Stimulated activated CD4-positive, alpha-beta T cell treated with anti-CD3 and anti-CD28 coated beads, Interleukin-2, amount 100 ng/mL, for 48 hours (primary cell): Measurements from ENCODE around the gene OR10H4.
"Not testable (repeated sequence)": the region's sequence is repeated elsewhere in the genome, so short reads cannot be mapped to it uniquely, and the experiment has no call there.

Experiments used
- DNase-seq, 2 donors: peaks; one replicate each; pipeline ENCODE4 v3.0.0-alpha.2; 2020

OR10H4 gene, protein sequence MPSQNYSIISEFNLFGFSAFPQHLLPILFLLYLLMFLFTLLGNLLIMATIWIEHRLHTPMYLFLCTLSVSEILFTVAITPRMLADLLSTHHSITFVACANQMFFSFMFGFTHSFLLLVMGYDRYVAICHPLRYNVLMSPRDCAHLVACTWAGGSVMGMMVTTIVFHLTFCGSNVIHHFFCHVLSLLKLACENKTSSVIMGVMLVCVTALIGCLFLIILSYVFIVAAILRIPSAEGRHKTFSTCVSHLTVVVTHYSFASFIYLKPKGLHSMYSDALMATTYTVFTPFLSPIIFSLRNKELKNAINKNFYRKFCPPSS

DNA sequence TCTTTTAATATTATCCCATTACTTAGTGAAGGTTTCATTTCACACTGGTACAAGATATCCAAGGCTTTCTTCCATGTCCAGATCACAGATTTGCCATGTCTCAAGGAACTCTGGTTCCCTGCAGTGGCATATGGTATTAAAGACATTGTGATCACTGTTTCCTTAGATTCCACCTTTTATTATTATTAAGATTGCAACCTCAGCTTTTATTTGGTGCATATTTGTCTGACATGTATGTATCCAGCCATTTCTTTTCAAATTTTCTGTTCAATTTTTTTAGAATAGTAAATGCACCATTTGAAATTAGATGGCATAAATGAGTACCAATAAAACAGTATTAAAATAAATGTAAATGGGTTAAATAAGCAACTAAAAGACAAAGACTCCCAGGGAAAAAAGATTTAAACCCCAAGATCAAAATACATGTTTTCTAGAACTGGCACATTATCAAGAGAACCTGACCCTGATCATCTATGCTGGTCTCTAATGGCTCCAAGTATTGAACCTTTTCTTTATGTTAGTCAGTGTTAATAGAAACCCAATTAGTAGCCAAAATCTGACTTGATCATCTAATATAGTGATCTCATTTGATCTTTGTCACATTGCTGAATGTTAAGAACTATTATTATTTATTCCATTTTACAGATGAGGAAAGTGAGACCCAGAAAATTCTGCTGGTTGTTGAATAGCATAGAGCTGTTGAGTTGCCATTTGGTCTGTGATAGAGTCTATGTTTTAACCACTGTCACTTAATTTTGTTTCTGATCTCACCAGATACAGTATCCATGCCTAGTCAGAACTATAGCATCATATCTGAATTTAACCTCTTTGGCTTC is at the start of gene OR10H4:
Gene OR10H4, plus strand, starts transcription at position 786 of the 836 bp plus-strand sequence. Its CDS starts 0 bp downstream, at position 786.
- DNase-seq: no peak

DNA sequence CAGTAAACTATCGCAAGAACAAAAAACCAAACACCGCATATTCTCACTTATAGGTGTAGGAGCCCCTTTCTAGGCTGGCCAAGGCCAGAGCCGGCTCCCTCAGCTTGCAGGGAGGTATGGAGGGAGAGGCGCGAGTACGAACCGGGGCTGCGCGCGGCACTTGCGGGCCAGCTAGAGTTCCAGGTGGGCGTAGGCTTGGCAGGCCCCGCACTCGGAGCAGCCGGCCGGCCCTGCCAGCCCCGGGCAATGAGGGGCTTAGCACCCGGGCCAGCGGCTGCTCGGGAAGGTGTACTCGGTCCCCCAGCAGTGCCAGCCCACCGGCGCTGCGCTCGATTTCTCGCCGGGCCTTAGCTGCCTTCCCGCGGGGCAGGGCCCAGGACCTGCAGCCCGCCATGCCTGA is 49.2 kb upstream of the OR10H4 start:
- not testable (repeated sequence) for DNase-seq

DNA sequence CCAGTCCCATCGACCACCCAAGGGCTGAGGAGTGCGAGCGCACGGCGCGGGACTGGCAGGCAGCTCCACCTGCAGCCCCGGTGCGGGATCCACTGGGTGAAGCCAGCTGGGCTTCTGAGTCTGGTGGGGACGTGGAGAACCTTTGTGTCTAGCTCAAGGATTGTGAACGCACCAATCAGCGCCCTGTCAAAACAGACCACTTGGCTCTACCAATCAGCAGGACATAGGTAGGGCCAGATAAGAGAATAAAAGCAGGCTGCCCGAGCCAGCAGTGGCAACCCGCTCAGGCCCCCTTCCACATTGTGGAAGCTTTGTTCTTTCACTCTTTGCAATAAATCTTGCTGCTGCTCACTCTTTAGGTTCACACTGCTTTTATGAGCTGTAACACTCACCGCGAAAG is 48.8 kb upstream of the OR10H4 start:
- not testable (repeated sequence) for DNase-seq

DNA sequence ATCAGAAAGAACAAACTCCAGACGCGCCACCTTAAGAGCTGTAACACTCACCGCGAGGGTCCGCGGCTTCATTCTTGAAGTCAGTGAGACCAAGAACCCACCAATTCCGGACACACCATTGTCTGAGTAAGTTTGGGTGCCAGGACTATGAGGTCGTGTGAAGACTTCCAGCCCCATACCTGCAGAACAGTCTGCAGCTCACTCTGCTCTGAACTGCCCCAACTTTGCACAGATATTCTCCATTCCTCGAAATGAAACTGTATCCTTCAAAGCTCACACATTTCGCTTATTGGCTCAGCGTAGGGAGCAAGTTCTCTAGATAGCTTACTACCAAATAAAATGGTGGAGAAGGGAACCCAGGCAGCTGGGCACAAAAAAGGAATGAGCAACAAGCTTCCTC is 48.3 kb upstream of the OR10H4 start:
- no peak for DNase-seq

DNA sequence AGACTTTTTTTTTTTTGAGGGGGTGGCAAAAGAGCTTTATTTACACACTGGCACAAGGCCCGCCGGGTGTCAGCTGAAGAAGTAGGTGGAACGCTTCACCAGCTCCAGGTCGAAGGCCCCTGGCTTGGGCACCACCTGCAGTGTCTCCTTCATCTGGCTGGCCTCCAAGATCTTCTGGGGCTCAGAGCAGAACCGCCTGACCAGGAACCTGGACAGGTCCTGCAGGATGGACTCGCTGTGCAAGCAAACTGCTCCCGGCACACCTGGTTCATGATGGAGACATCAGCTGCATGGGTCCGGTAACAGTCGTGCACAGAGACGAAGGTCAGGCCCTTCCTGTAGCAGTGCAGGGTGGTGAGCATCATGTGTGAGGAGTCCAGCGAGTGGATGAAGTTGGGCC is 46.6 kb upstream of the OR10H4 start:
- DNase-seq: no peak

DNA sequence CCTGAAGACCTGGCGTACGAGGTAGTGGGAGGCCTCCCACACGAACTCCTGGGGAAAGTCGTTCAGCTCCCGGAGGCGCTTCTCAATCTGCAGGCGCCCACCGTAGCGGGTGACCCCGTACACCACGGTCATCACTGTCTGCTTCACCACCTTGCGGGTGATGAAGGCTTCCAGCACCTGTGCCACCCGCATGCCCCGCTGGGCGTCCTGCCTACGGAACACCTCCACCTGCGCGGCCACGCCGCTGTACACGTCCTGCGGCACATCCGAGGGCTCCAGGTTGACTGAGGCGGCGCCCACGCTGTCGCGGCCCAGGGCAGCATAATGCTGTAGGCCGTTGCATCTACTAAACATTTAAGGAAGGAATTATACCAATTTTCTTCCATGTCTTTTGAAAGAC is 45.9 kb upstream of the OR10H4 start:
- DNase-seq: not testable (repeated sequence)

DNA sequence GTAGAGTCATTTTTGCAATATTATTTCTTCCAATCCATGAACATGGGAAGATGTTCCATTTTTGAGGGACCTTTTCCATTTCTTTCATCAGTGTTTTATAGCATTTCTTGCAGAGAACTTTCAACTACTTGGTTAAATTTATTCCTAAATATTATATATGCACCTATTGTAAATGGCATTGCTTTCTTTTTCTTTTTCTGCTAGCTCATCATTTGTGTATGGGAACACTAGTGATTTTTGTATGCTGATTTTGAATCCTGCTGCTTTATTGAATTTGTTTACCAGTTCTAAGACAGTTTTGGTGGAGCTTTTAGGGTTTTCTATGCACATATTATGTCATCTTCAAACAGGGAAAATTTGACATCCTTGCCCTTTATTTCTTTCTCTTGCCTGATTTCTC is 43.8 kb upstream of the OR10H4 start:
- DNase-seq: no peak

DNA sequence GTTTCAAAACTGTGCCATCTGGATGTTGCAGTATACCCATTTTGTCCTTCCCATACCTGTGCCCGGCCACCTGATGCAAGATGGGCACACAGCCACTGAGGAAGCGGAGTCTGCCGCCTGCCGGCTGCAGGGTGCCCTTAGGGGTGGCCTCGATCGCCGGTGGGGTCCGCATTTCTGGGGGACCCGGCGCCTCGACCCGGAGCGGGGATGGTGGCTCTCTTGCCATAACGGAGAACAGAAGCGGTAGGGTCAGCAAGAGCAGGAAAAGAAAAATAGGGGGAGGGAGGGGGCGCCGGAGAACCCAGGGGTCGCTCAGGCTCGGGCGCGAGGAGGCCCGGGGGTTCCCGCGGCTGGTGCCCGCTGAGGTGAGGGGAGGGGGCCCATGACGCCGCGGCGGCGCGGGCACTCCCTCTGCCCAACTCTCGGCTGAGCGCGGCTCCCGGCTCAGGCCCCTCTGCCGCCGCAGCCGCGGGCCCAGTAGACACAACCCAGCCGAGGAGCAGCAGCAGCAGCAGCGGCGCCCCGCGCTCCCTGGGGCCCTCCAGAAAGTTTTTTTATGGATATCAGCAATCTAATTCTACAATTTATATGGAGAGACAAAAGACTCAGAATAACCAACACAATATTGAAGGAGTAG is 37.1 kb upstream of the OR10H4 start:
- DNase-seq: no peak

DNA sequence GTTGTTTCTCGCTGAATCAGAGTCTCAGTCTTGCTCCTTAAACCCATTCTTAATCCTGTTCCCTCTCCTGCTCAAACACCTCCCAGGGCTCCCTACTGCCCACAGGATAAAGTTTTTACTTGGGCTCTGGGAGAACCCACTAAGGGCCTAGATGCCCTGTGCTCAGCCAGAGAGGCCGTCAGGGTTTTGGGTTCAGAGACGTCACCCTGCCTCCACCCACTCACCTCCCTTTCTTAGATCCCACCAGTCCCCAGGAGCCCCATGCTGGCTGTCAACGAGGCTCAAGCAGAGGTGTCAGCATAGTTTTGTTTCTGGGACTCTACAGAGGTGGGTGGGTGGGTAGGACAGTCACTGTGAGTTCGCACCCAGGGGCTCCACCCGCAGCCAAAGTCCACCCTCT is 35.4 kb upstream of the OR10H4 start:
- DNase-seq: no peak

DNA sequence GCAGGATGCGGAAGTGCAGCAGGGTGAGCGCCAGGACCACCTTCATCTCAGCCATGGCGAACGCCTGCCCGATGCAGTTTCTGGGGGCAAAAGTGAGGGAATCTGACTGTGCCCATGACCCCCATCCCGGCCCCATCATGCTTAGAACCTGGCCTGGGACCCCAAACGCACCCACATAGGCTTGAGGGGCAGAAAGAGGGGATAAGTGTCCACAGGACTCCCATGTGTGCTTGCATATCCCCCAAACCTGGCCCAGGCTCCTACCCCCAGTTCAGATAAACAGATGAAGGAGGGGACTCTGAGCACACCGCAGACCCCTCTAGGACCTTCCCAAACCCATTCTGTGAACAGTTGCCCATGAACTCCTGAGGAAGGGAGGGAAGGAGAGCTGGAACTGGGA is 35.0 kb upstream of the OR10H4 start:
- no peak for DNase-seq

DNA sequence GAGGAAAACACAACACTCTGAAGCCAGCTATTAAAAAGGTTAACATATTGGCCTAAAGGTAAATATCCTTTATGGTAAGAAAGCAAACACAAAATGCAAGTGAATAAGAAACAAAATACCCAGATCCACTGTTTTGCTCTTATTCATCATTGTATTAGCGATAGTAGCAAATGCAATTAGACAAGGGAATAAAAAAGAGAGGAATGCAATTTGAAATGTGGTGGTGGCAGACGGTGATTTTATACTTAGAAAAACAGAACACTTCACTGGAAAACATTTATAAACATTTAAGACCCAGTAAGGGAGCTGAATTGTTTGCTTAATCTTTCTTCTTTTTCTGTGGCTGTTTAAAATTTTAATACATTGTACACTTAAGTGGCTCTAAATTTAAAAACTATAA is 33.7 kb upstream of the OR10H4 start:
- no peak for DNase-seq

DNA sequence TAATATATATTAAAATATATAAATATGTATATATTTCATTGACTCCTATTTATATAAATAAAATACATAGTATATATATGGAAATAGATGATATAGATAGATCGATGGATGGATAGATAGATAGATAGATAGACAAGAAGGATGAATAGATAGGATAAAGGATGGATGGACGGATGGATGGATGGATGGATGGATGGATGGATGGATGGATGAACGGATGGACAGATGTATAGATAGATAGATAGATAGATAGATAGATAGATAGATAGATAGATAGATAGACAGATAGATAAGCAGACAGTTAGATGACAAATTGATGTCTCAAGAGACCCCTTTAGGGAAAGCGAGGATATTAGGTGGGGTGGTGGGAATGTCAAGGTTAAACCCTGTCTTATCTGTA is 29.6 kb upstream of the OR10H4 start:
- DNase-seq: no peak

DNA sequence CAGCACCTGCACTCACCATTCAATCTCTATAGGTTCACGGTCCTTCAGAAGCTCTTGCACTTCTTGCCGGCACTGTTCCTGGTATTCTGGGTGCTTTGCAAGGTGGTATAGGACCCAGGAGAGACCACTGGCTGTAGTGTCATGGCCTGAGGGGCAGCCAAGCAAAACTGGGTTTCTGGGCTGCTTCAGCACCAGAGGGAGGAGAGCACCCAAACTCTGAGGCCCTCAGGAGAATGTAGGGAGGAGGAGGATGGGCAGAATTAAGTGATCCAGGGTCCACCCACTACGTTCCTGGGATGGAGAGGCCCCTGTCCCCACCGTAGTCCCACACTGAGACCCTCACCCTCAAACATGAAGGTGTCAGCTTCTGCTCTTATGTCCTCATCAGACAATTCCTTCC is 26.8 kb upstream of the OR10H4 start:
- no peak for DNase-seq

DNA sequence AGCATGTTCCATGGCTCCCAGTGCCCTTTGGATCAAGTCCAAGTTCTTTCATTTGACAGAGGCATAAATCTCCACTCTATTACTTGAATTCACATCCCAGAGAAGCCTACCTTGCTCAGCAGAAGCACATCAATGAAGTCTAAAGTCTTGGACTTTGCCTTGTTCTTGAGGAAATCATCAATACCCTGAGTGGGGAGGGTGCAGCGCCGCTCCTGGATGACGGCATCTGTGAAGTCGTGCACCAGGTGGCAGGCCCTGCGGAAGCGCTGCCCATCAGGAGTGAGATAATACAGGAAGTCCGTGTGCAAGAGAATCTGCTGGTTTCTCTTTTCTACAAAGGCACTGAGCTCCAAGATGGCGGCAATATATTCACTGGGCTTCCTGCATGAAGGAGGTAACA is 25.1 kb upstream of the OR10H4 start:
- DNase-seq: no peak

DNA sequence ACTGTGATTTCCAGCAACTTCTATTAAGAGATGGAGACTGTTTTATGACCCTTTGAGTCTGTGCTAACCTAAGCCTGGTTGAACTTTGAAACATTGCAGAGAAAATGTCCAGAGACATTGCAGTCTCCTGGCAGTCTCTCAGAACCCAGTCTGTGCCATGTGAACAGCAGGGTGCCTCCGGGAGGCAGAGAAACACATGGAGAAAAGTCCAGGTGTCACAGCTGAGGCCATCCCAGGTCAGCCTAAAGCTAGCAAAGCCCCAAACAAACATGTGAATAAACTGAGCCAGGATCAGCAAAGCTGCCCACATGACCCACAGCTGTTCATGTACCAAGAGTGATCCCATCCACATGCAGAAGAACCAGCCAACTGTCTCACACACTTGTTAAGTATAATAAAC is 22.3 kb upstream of the OR10H4 start:
- no peak for DNase-seq

DNA sequence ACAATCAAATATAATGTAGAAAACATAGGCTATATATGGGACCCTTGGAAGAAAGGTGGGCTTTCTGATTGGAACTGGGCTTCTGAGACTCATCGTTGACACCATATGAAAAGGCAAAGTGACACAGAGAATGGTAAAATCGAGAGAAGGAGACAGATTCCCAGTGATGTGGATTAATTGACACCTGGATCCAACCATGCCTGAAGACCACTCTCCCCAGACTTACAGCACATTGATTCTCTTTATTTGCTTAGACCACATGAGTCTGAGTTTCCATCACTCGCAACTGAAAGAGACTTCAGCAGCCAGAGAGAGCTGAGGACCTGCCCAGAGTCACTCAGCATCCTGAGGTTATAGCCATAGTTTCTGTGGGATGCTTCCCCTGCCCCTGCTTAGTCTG is 20.5 kb upstream of the OR10H4 start:
- no peak for DNase-seq

DNA sequence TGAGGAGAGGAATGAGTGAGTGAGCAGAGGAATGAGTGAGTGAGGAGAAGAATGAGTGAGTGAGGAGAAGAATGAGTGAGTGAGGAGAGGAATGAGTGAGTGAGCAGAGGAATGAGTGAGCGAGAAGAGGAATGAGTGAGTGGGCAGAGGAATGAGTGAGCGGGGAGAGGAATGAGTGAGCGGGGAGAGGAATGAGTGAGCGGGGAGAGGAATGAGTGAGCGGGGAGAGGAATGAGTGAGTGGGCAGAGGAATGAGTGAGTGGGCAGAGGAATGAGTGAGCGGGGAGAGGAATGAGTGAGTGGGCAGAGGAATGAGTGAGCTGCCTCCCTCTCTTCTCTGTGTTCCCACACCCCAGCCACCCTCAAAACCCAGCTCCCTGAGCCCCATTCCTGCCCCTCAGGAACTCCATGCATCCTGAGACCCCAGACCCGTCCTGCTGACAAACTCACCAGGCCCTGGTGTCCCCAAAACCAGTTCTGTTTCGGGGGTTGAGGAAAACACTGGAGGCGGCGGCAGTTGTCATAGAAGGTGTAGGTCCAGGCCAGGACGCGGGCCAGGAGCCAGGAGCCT is 15.0 kb upstream of the OR10H4 start:
- DNase-seq: not testable (repeated sequence)

DNA sequence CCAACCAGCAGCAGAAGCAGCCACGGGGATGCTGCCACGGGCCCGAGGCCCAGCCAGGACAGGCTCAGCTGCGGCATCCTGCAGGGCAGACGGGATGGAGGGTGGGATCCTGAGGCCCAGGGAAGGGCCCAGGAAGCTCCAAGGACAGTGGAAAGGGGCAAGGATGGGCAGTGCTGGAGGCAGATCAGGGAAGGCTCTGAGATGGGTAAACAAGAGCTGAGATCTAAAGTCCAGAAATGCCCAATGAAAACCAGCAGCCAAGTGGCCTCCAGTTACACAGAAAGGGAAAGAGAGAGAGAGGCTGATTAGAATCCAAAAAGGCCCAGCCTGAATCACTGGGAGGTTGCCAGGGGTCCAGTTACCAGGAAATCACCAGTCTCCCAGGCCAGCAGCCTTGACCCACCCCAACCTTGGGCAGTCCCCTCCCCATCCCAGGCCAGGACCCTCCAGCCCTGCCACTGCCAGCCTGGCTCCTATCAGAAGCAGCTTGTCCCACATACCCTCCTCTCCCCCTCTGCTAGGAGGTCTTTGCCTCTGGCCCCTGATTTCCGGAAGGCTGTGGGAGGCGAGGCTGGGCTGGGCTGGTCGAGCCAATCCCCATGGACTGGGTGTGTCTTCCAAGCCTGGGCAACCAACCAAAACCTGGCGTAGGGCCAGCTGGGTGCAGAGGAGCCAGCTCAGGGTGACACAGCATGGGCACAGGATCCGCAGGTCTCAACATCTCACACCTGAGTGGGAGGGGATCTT is 14.3 kb upstream of the OR10H4 start, which contains the start of gene CYP4F11:
Gene CYP4F11, minus strand, starts transcription at position 198 of the 747 bp plus-strand sequence. Its CDS starts 121 bp downstream, at position 77.
- no peak for DNase-seq

DNA sequence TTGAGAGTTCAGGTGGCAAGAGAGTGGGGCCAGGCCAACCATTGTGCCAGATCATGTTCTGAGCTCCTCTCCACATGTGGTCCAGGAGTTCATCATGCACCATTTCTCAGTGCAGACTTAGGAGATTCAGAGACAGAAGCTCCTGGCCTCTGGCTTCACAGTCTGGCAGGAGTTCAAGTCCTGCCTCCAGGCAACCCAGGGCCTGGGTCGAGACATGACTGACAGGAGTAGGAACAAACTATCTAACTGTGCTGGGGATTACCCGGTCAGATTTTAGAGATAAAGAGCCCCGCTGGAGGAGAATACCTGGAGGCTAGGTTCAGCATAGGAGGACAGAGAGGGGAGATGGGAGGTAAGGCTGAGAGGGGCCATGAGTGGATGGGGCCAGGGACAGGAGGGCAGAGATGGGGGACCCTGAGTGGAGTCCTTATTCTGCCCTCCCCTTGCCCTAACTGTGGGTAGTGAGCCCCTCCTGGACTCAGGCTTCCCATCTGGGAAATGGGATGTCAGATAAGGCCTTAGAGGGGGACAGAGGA is 13.6 kb upstream of the OR10H4 start:
- DNase-seq: no peak

DNA sequence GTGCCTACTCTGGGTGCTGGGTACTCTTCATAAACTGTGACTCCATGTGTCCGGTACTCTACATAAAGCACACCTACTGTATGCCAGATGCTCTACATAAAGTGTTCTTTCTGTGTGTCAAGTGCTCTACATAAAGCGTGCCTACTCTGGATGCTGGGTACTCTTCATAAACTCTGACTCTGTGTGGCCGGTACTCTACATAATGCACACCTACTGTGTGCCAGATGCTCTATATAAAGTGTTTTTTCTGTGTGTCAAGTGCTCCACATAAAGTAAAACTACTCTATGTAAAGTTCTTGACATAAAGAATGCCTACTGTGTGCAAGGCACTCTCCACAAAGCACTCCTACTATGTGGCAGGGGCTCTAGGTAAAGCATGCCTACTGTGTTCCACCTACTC is 12.6 kb upstream of the OR10H4 start:
- no peak for DNase-seq

DNA sequence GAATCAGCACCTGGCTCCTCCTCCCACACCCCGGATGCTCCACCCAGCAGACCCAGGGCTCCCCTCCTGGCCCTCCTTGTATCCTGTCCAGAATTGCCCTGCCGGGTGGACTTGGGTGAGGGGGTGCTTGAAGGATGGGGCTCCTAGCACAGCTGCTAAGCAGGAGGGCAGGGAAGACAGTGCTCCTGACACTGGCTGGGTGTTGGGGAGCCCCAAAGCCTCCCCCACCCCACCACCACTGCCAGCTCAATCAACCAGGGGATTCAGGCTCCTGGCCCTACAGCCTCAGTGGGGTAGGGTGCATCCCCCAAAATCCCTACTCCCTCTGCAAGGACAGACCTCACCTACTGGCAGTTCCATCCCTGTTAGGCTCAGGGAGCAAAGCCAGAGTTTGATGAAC is 11.9 kb upstream of the OR10H4 start:
- DNase-seq: no peak

DNA sequence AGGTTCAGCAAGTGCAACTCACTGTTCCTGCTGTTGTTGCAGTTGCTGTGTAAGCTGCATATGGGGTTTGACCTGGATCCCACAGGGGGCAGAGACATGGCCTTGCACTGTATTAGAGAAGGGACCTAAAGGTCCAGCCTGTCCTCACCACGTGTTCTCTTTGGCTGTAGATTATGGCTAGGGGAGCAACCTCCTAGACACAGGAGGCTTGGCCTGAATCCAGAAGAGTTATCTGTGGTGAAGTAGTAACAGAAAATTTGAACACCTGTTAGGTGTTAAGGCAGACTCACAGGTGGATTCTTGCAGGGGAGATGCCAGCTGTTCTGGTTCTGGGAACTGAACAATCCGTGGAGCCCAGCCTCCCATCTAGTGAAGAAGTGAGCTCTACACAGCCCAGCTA is 11.0 kb upstream of the OR10H4 start:
- DNase-seq: no peak
